Testis (tissue), 2 donors: ENCODE results near the gene VPS8.

ENCODE experiments used
- POLR2A ChIP-seq: fragments of 450-650 bp; IDR thresholded peaks from one replicate; pipeline ENCODE4 v1.6.1; 2017; ENCODE audit warnings: antibody characterized with exemption, mild to moderate bottlenecking, moderate library complexity
- TF ChIP-seq, protein P1 (sequence below), 3 experiments: fragments of 450-650 bp in 2 of 3; fragments of 200-600 bp in 1 of 3; sonication (generic) in 1 of 3; IDR thresholded peaks; one replicate each; pipeline ENCODE4 v1.5.1; 2016 to 2019; ENCODE audit warnings: antibody characterized with exemption in 3 of 3, mild to moderate bottlenecking in 2 of 3, moderate library complexity in 1 of 3

DNA sequence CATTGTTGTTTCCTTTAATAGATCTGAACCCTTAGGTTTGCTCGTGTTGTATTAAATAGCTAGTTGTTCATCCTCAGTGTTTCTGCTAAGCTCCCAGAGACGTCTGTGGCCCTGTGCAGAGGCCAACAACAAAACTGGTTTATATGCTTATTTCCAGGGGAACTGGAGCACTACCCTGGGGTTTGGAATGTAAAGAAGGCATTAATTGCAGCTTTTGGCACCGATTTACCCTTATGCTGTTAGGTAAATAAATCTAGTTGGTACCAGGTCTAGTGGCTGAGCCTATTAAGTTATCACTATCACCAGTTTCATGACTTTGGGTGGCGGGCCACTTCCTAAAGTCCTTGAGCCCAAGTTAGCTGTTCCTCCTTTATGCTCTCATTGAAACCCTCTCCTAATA is 12.0 kb downstream of the VPS8 start:
- TF ChIP-seq, protein P1, sequence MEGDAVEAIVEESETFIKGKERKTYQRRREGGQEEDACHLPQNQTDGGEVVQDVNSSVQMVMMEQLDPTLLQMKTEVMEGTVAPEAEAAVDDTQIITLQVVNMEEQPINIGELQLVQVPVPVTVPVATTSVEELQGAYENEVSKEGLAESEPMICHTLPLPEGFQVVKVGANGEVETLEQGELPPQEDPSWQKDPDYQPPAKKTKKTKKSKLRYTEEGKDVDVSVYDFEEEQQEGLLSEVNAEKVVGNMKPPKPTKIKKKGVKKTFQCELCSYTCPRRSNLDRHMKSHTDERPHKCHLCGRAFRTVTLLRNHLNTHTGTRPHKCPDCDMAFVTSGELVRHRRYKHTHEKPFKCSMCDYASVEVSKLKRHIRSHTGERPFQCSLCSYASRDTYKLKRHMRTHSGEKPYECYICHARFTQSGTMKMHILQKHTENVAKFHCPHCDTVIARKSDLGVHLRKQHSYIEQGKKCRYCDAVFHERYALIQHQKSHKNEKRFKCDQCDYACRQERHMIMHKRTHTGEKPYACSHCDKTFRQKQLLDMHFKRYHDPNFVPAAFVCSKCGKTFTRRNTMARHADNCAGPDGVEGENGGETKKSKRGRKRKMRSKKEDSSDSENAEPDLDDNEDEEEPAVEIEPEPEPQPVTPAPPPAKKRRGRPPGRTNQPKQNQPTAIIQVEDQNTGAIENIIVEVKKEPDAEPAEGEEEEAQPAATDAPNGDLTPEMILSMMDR (IDR thresholded peaks at IDR 0.05): no peak
- TF ChIP-seq POLR2A: no peak
